K562 (cell line): ENCODE results near the gene SORCS2. TPM values are rescaled to one million over a fixed set of nuclear protein-coding genes. Genes with fewer than 3 reads are reported as not detected.

Experiments
- ATAC-seq: fragments of 200-7000 bp; cut with Tn5 transposase; 3 replicates; pipeline ENCODE4 v1.9.1; 2020; ENCODE audit warnings: moderate library complexity
- BruUV-seq: library from RNA; stranded (reverse); fragments of 400-500 nt; replicated peaks from 2 replicates; lab custom pipeline; 2021; lab: Mats Ljungman, UMichigan
- CTCF ChIA-PET: fragments of 300-600 bp; formaldehyde crosslinking; extraction: SDS; loops from one replicate; lab custom pipeline; 2021; ENCODE audit warnings: low intra/inter-chr PET ratio; lab: Yijun Ruan, JAX
- POLR2A ChIA-PET: fragments of 300-600, 350-650 bp; sonication (Branson Sonifier 250); formaldehyde crosslinking; extraction: SDS; loops from one replicate; lab custom pipeline; 2021; ENCODE audit warnings: antibody characterized with exemption, inconsistent platforms; lab: Yijun Ruan, JAX
- DNase-seq, 4 experiments: peaks; one replicate each; pipeline versions ENCODE4 v3.0.0 to v3.0.0-alpha.2; 2011 to 2018; ENCODE audit warnings: low spot score in 3 of 4, mixed read lengths in 3 of 4; ENCODE audit errors: extremely low read depth in 1 of 4
- FAIRE-seq: peaks from 2 replicates; lab custom pipeline; 2011; peaks lifted over from hg19 to GRCh38; lab: Jason Lieb, UNC
- H2AFZ ChIP-seq: 2 replicates; pipeline ENCODE4 v1.6.0; 2011; ENCODE audit warnings: low read depth, low read length, control low read depth, inconsistent platforms
- H3K27ac ChIP-seq: fragments of 200-600 bp; 3 replicates; pipeline ENCODE4 v1.8.0; 2011; ENCODE audit warnings: low read depth, mild to moderate bottlenecking, control low read depth, inconsistent platforms, low read length, moderate library complexity, mixed read lengths; ENCODE audit errors: extremely low read depth
- H3K27me3 ChIP-seq, 2 experiments: fragments of 300-600 bp in 1 of 2; 2 replicates in 1 of 2; 3 replicates in 1 of 2; pipeline versions ENCODE4 v1.6.0 to v1.8.0; 2011; ENCODE audit warnings: inconsistent platforms in 2 of 2, low read length in 2 of 2, mild to moderate bottlenecking in 1 of 2, mixed read lengths in 1 of 2, moderate library complexity in 1 of 2; ENCODE audit not compliant: control insufficient read depth in 2 of 2, insufficient read depth in 2 of 2
- H3K36me3 ChIP-seq: fragments of 300-600 bp; 3 replicates; pipeline ENCODE4 v1.8.0; 2011; ENCODE audit warnings: mild to moderate bottlenecking, low read length, inconsistent platforms; ENCODE audit not compliant: control insufficient read depth, insufficient read depth
- H3K4me1 ChIP-seq, 2 experiments: fragments of 200-600 bp in 1 of 2; replicated peaks in 1 of 2; 2 replicates in 1 of 2; 3 replicates in 1 of 2; pipeline versions ENCODE4 v1.5.1 to v1.8.0; 2011; ENCODE audit warnings: inconsistent platforms in 2 of 2, low read length in 2 of 2, mild to moderate bottlenecking in 1 of 2, mixed read lengths in 1 of 2, moderate library complexity in 1 of 2; ENCODE audit not compliant: control insufficient read depth in 2 of 2, insufficient read depth in 2 of 2
- H3K4me2 ChIP-seq: 2 replicates; pipeline ENCODE4 v1.6.1; 2011; ENCODE audit warnings: low read length, control low read depth, inconsistent platforms, mixed read lengths; ENCODE audit not compliant: insufficient read depth
- H3K4me3 ChIP-seq: fragments of 200-600 bp; sonication (generic), shearing (Covaris generic); 2 replicates; pipeline ENCODE4 v1.5.1; 2016; ENCODE audit warnings: control low read depth, inconsistent platforms
- H3K79me2 ChIP-seq: fragments of 200-600 bp; 3 replicates; pipeline ENCODE4 v1.8.0; 2011; ENCODE audit warnings: low read length, inconsistent platforms; ENCODE audit not compliant: control insufficient read depth, insufficient read depth
- H3K9ac ChIP-seq, 2 experiments: 2 replicates each; pipeline versions ENCODE4 v1.6.0 to v1.6.1; 2011; ENCODE audit warnings: low read depth in 2 of 2, low read length in 2 of 2, control low read depth in 1 of 2, inconsistent platforms in 1 of 2, mild to moderate bottlenecking in 1 of 2, mixed read lengths in 1 of 2; ENCODE audit not compliant: insufficient read depth in 1 of 2
- H3K9me1 ChIP-seq: one replicate; pipeline ENCODE4 v1.6.0; 2011; ENCODE audit warnings: inconsistent platforms, mild to moderate bottlenecking, low read length, moderate library complexity; ENCODE audit not compliant: control insufficient read depth, insufficient read depth
- H3K9me3 ChIP-seq: replicated peaks from 2 replicates; pipeline ENCODE4 v1.5.1; 2011; ENCODE audit warnings: low read depth, low read length, inconsistent platforms; ENCODE audit not compliant: control insufficient read depth, insufficient read depth
- H4K20me1 ChIP-seq: replicated peaks from 2 replicates; pipeline ENCODE4 v1.6.1; 2011; ENCODE audit warnings: low read length, inconsistent platforms, mixed read lengths; ENCODE audit not compliant: control insufficient read depth, insufficient read depth
- NCOA1 ChIP-seq: fragments of 450-650 bp; IDR thresholded peaks from 2 replicates; pipeline ENCODE4 v1.6.1; 2016; ENCODE audit warnings: low read depth
- POLR2G ChIP-seq: fragments of 200-400 bp; formaldehyde crosslinking; IDR thresholded peaks from 2 replicates; pipeline ENCODE4 v1.6.1; 2017; ENCODE audit warnings: low read depth, mild to moderate bottlenecking, antibody characterized with exemption, low read length, moderate library complexity
- TAF9B ChIP-seq: fragments of 450-650 bp; IDR thresholded peaks from 2 replicates; pipeline ENCODE4 v1.6.1; 2018; ENCODE audit warnings: mild to moderate bottlenecking; ENCODE audit not compliant: partially characterized antibody
- ZNF609 ChIP-seq: sonication (generic); formaldehyde crosslinking; IDR thresholded peaks from 2 replicates; pipeline ENCODE4 v1.8.1; 2023; ENCODE audit warnings: missing genetic modification reagents, mild to moderate bottlenecking, borderline replicate concordance
- WGBS: fragments of 100-300 bp; shearing (Covaris generic); methylation state at CpG from one replicate; pipeline ENCODE4 v1.1.6; 2016; ENCODE audit warnings: low coverage, mixed read lengths; ENCODE audit not compliant: insufficient coverage; ENCODE audit errors: missing lambda C conversion rate; 5-methylcytosine and 5-hydroxymethylcytosine counted together
- in situ Hi-C: fragments of 300-500 bp; cut with MboI; formaldehyde crosslinking; loops from 4 replicates; pipeline ENCODE4 v1.15.0; 2018; ENCODE audit warnings: inconsistent platforms, mixed read lengths
- intact Hi-C: fragments of 100-400 bp; cut with micrococcal nuclease; formaldehyde crosslinking; loops from 2 replicates; pipeline ENCODE4 v1.14.2; 2022
- polyA plus RNA-seq, 8 experiments: library from polyadenylated mRNA; depleted of rRNA in 4 of 8; stranded (reverse) in 5 of 8; unstranded in 3 of 8; fragments of >200 nt; fragmentation: Nextera tagmentation in 2 of 8; fragmentation: Illumina TruSeq in 1 of 8; extraction: Ambion mirVana in 2 of 8; extraction: Trizol in 1 of 8; gene quantifications; 2 replicates each; pipeline versions ENCODE4 v1.2.1 to v1.2.3, GENCODE V29; 2011 to 2014; ENCODE audit warnings: inconsistent platforms in 1 of 8, missing spikeins in 1 of 8
- total RNA-seq, 7 experiments: library from RNA; depleted of rRNA in 6 of 7; stranded (reverse); fragments of >200 nt in 6 of 7; fragmentation: Illumina TruSeq in 2 of 7; extraction: Trizol in 2 of 7; gene quantifications; 2 replicates each; pipeline versions ENCODE4 v1.2.1 to v1.2.3, GENCODE V29; 2011 to 2021; ENCODE audit warnings: low replicate concordance in 1 of 7

Gene SORCS2
- total and polyA plus RNA-seq, 9 of the 15 experiments (the other 6 are each of a cell fraction or from before 2014, with no cell fraction given) = not detected

- no peak for TF ChIP-seq ZNF609
- TF ChIP-seq, all 486 proteins: peak for 0
Measured at GRCh38 chr4:7684294-7684693, 492.0 kb downstream of the SORCS2 start (continued).

DNA sequence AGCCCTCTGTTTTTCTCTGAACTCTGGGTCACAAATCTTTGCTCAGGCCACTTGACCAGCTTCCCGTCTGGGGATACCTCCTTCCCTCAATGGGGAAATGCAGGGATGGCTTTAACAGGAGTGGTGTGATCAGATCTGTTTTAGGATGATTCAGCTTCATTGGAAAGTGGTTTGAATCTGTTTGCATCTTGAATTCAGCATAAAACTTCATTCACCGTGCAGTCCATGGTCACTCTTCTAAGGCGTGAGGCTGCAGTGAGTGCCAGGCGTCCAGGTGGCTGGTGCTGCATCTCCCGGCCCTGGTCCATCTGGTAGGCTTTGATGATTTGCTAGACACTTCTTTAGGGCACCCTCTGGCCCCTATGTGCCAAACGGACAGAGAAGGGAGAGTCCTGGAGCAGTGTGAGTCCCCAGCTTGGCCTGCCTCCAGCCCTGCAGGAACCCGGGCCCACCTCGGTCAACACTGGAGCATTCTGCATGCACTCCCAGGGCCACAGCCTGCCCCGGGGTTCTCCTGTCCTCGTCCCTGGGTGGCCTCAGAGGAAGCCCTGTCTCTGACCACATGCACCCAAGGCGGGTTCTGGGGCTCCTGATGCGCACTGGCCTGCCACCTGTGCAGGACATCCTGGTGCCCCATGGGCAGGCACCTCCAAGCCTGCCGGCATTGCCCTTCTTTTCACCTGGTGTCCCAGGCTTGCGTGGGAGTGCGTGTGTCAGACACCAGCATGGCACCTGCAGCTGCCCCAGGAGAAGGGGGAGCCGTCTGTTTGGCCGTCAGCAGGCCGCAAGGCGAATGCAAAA, 493.9 kb downstream of the SORCS2 start:
- Histone ChIP-seq H4K20me1 (no peaks in the 10 kb centered on the region), H3K36me3 (no peaks in the 10 kb centered on the region), H3K9me1 (no peaks in the 10 kb centered on the region), H3K4me2 (no peak overlapping the region), H3K9ac (no peak overlapping the region), H3K79me2 (no peaks in the 10 kb centered on the region), H3K27me3 (peaks cover 0 to 5% of the 10 kb centered on the region in 2 experiments; a peak in 2 of 5 replicates), H3K4me1 (no peaks in the 10 kb centered on the region), H2AFZ (no peak overlapping the region), H3K9me3 (no peaks in the 10 kb centered on the region), H3K27ac (no peak overlapping the region)
- ATAC-seq (no peak), DNase-seq (no peak), FAIRE-seq (no peak)
- POLR2A ChIA-PET = no interaction called here
- BruUV-seq = no TSS peak
- WGBS = 0% methylated on average over 19 of the region's 19 CpGs
- in situ Hi-C loops = no loop called here
- TF ChIP-seq NCOA1 (no peak), TAF9B (no peak), POLR2G (no peak)
- TF ChIP-seq, all 486 proteins: peak for 0
- intact Hi-C loops = no loop called here
- CTCF ChIA-PET = no interaction called here
- H3K4me3 ChIP-seq = no peak overlapping the region
